Measurements from ENCODE around the gene ITIH4.

DNA sequence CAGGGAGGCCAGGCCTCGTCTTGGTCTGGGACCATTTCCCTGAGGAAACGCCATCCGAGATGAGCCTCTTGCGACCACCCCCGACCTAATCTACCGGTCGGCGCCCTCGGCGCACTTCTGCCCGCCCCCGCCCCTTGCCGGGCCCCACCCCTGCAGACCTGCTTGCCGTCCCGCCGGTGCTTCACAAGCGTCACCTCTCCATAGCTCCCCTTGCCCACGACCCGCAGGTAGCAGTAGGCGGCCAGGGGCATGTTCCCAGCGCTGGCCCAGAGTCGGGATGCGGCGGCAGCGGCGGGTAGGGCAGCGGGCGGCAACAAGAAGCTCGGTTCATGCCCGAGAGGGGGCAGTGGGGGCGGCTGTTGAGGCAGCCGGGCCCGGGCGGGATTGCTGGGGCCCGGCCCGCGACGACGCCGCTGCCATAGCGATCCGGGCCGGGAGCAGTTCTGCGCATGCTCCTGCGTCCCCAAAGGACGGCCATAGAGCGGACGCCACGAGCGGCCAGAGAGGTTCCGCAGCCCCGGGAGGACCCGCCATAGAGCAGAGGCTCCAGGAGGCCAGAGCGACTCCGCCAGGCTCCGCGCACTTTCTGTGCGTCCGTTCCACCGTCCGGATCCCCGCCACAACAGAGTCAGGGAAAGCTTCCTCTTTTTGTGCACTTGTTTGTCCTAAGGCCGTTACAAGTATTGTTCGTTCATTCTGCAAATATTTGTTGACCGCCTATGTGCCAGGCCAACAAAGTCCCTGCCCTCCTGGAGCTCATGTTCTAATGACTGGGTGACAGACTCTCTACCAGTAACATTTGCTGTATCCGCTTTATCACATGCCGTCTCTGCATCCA is 59.8 kb downstream of the ITIH4 start, which contains the start of gene NEK4:
- TF ChIP-seq, protein P1, sequence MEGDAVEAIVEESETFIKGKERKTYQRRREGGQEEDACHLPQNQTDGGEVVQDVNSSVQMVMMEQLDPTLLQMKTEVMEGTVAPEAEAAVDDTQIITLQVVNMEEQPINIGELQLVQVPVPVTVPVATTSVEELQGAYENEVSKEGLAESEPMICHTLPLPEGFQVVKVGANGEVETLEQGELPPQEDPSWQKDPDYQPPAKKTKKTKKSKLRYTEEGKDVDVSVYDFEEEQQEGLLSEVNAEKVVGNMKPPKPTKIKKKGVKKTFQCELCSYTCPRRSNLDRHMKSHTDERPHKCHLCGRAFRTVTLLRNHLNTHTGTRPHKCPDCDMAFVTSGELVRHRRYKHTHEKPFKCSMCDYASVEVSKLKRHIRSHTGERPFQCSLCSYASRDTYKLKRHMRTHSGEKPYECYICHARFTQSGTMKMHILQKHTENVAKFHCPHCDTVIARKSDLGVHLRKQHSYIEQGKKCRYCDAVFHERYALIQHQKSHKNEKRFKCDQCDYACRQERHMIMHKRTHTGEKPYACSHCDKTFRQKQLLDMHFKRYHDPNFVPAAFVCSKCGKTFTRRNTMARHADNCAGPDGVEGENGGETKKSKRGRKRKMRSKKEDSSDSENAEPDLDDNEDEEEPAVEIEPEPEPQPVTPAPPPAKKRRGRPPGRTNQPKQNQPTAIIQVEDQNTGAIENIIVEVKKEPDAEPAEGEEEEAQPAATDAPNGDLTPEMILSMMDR (IDR thresholded peaks at IDR 0.05; ENCODE audit: poor library complexity): peak; percentile 12
- no peak for TF ChIP-seq EZH2 (IDR thresholded peaks at IDR 0.05; ENCODE audit: borderline replicate concordance)
- TF ChIP-seq EZH2phosphoT487 (IDR thresholded peaks at IDR 0.05; ENCODE audit: low read depth, severe bottlenecking, unreplicated experiment): no peak
